ENCODE results near the gene CXCR4. TPM values are rescaled to one million over a fixed set of nuclear protein-coding genes. Genes with fewer than 3 reads are reported as not detected.

CXCR4 gene
- total and polyA plus RNA-seq, 10 of the 15 experiments (the other 5 are each of a cell fraction or from before 2014, with no cell fraction given): 31.1 to 749 (median 52.7) TPM

DNA sequence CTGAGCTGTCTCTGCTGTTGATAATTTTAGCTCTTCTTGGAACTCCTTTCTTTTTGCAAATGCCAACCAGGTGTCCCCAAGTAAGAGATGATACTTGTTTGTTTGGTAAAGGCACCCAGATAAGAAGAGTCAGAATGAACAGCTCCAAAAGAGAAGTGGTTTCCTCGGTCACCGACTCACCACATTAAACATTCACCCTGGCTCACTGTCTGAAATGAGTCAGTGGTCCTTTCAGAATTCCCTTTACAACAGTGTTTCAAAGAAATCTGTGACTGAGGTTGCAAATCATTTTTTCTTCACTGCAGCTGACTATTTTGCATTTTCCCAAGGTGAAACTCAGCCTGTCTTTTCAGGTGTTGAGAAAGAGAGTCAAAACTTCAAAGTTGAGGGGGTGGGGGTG lies 16.2 kb upstream of the CXCR4 start (continued):
- TF ChIP-seq GATAD2B (conservative IDR thresholded peaks at IDR 0.05; ENCODE audit: low read depth) (0 out of 2 replicates have a peak, but pooled peaks have one; percentile 32), TCF7 (IDR thresholded peaks at IDR 0.05; ENCODE audit: borderline replicate concordance) (peak; percentile 98), ETV6 (conservative IDR thresholded peaks at IDR 0.05 in 1 of 2, IDR thresholded peaks at IDR 0.05 in 1 of 2; ENCODE audit: borderline replicate concordance in 1 of 2, low read depth in 1 of 2) (peak in 1 of 2 experiments; percentile 85; a peak in 2 of 4 replicates), JUND (IDR thresholded peaks at IDR 0.05; ENCODE audit: low read depth, low read length) (peak; percentile 69), POU2F2 (IDR thresholded peaks at IDR 0.05; ENCODE audit: borderline replicate concordance, low read depth, low read length) (0 out of 3 replicates have a peak, but pooled peaks have one; percentile 32), CHD2 (IDR thresholded peaks at IDR 0.05; ENCODE audit: borderline replicate concordance, low read depth, low read length) (peak; percentile 29; the same call in 1 of the 2 replicates), NFIC (IDR thresholded peaks at IDR 0.05; ENCODE audit: low read depth, low read length) (peak; percentile 92), TARDBP (IDR thresholded peaks at IDR 0.05; ENCODE audit: borderline replicate concordance) (no peak), MEF2B (IDR thresholded peaks at IDR 0.05; ENCODE audit: partially characterized antibody, poor library complexity, severe bottlenecking) (peak; percentile 53), RUNX3 (IDR thresholded peaks at IDR 0.05; ENCODE audit: low read length) (peak; percentile 99), NBN (IDR thresholded peaks at IDR 0.05) (0 out of 2 replicates have a peak, but pooled peaks have one; percentile 30), MTA3 (IDR thresholded peaks at IDR 0.05; ENCODE audit: borderline replicate concordance, low read length) (peak; percentile 37; the same call in 1 of the 2 replicates), CHD1 (IDR thresholded peaks at IDR 0.05; ENCODE audit: low read depth, low read length) (no peak)
- TF ChIP-seq, protein P1, sequence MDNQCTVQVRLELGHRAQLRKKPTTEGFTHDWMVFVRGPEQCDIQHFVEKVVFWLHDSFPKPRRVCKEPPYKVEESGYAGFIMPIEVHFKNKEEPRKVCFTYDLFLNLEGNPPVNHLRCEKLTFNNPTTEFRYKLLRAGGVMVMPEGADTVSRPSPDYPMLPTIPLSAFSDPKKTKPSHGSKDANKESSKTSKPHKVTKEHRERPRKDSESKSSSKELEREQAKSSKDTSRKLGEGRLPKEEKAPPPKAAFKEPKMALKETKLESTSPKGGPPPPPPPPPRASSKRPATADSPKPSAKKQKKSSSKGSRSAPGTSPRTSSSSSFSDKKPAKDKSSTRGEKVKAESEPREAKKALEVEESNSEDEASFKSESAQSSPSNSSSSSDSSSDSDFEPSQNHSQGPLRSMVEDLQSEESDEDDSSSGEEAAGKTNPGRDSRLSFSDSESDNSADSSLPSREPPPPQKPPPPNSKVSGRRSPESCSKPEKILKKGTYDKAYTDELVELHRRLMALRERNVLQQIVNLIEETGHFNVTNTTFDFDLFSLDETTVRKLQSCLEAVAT (IDR thresholded peaks at IDR 0.05): peak; percentile 76
- TF ChIP-seq, protein P2, sequence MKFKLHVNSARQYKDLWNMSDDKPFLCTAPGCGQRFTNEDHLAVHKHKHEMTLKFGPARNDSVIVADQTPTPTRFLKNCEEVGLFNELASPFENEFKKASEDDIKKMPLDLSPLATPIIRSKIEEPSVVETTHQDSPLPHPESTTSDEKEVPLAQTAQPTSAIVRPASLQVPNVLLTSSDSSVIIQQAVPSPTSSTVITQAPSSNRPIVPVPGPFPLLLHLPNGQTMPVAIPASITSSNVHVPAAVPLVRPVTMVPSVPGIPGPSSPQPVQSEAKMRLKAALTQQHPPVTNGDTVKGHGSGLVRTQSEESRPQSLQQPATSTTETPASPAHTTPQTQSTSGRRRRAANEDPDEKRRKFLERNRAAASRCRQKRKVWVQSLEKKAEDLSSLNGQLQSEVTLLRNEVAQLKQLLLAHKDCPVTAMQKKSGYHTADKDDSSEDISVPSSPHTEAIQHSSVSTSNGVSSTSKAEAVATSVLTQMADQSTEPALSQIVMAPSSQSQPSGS (IDR thresholded peaks at IDR 0.05; ENCODE audit: low read length): peak; percentile 88
- TF ChIP-seq, protein P3, sequence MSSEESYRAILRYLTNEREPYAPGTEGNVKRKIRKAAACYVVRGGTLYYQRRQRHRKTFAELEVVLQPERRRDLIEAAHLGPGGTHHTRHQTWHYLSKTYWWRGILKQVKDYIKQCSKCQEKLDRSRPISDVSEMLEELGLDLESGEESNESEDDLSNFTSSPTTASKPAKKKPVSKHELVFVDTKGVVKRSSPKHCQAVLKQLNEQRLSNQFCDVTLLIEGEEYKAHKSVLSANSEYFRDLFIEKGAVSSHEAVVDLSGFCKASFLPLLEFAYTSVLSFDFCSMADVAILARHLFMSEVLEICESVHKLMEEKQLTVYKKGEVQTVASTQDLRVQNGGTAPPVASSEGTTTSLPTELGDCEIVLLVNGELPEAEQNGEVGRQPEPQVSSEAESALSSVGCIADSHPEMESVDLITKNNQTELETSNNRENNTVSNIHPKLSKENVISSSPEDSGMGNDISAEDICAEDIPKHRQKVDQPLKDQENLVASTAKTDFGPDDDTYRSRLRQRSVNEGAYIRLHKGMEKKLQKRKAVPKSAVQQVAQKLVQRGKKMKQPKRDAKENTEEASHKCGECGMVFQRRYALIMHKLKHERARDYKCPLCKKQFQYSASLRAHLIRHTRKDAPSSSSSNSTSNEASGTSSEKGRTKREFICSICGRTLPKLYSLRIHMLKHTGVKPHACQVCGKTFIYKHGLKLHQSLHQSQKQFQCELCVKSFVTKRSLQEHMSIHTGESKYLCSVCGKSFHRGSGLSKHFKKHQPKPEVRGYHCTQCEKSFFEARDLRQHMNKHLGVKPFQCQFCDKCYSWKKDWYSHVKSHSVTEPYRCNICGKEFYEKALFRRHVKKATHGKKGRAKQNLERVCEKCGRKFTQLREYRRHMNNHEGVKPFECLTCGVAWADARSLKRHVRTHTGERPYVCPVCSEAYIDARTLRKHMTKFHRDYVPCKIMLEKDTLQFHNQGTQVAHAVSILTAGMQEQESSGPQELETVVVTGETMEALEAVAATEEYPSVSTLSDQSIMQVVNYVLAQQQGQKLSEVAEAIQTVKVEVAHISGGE (CRISPR knock-in tag; IDR thresholded peaks at IDR 0.05): no peak
- TF ChIP-seq, protein P4, sequence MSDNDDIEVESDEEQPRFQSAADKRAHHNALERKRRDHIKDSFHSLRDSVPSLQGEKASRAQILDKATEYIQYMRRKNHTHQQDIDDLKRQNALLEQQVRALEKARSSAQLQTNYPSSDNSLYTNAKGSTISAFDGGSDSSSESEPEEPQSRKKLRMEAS (IDR thresholded peaks at IDR 0.05; ENCODE audit: low read depth, low read length): no peak
- TF ChIP-seq, protein P5, sequence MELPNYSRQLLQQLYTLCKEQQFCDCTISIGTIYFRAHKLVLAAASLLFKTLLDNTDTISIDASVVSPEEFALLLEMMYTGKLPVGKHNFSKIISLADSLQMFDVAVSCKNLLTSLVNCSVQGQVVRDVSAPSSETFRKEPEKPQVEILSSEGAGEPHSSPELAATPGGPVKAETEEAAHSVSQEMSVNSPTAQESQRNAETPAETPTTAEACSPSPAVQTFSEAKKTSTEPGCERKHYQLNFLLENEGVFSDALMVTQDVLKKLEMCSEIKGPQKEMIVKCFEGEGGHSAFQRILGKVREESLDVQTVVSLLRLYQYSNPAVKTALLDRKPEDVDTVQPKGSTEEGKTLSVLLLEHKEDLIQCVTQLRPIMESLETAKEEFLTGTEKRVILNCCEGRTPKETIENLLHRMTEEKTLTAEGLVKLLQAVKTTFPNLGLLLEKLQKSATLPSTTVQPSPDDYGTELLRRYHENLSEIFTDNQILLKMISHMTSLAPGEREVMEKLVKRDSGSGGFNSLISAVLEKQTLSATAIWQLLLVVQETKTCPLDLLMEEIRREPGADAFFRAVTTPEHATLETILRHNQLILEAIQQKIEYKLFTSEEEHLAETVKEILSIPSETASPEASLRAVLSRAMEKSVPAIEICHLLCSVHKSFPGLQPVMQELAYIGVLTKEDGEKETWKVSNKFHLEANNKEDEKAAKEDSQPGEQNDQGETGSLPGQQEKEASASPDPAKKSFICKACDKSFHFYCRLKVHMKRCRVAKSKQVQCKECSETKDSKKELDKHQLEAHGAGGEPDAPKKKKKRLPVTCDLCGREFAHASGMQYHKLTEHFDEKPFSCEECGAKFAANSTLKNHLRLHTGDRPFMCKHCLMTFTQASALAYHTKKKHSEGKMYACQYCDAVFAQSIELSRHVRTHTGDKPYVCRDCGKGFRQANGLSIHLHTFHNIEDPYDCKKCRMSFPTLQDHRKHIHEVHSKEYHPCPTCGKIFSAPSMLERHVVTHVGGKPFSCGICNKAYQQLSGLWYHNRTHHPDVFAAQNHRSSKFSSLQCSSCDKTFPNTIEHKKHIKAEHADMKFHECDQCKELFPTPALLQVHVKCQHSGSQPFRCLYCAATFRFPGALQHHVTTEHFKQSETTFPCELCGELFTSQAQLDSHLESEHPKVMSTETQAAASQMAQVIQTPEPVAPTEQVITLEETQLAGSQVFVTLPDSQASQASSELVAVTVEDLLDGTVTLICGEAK (IDR thresholded peaks at IDR 0.05; ENCODE audit: borderline replicate concordance): no peak
- TF ChIP-seq, protein P6, sequence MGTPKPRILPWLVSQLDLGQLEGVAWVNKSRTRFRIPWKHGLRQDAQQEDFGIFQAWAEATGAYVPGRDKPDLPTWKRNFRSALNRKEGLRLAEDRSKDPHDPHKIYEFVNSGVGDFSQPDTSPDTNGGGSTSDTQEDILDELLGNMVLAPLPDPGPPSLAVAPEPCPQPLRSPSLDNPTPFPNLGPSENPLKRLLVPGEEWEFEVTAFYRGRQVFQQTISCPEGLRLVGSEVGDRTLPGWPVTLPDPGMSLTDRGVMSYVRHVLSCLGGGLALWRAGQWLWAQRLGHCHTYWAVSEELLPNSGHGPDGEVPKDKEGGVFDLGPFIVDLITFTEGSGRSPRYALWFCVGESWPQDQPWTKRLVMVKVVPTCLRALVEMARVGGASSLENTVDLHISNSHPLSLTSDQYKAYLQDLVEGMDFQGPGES (IDR thresholded peaks at IDR 0.05): no peak

Data from GM12878 (cell line).